Liver (tissue), 3 donors: ENCODE measurements around the gene HSD17B11.

Experiments used
- CTCF ChIP-seq: fragments of 150-350 bp; IDR thresholded peaks from 2 replicates; pipeline ENCODE4 v1.5.1; 2017; ENCODE audit warnings: improper control_type of control experiment, low read depth, low read length; ENCODE audit not compliant: missing input control
- EGR1 ChIP-seq, 2 donors: IDR thresholded peaks; 2 replicates each; pipeline ENCODE4 v1.6.1; 2016 to 2018; ENCODE audit warnings: antibody characterized with exemption in 2 of 2, low read depth in 2 of 2
- FOXA1 ChIP-seq: IDR thresholded peaks from 2 replicates; pipeline ENCODE4 v1.6.1; 2016; ENCODE audit warnings: antibody characterized with exemption
- FOXA2 ChIP-seq: IDR thresholded peaks from 2 replicates; pipeline ENCODE4 v1.6.1; 2016; ENCODE audit warnings: antibody characterized with exemption
- GABPA ChIP-seq, 2 donors: IDR thresholded peaks in 1 of 2; conservative IDR thresholded peaks in 1 of 2; 2 replicates each; pipeline ENCODE4 v1.6.1; 2016; ENCODE audit warnings: antibody characterized with exemption in 2 of 2, mild to moderate bottlenecking in 1 of 2, moderate library complexity in 1 of 2
- HNF4A ChIP-seq, 2 donors: conservative IDR thresholded peaks; 2 replicates each; pipeline ENCODE4 v1.6.1; 2016; ENCODE audit warnings: antibody characterized with exemption in 2 of 2, mild to moderate bottlenecking in 2 of 2
- JUND ChIP-seq, 2 donors: IDR thresholded peaks; 2 replicates each; pipeline ENCODE4 v1.6.1; 2016; ENCODE audit warnings: antibody characterized with exemption in 2 of 2
- MAX ChIP-seq: IDR thresholded peaks from 2 replicates; pipeline ENCODE4 v1.6.1; 2016; ENCODE audit warnings: antibody characterized with exemption
- RAD21 ChIP-seq, 2 donors: IDR thresholded peaks; 2 replicates each; pipeline ENCODE4 v1.6.1; 2016; ENCODE audit warnings: antibody characterized with exemption in 2 of 2, mild to moderate bottlenecking in 2 of 2
- RXRA ChIP-seq, 2 donors: IDR thresholded peaks; 2 replicates each; pipeline ENCODE4 v1.6.1; 2017 to 2018; ENCODE audit warnings: antibody characterized with exemption in 2 of 2, mild to moderate bottlenecking in 1 of 2
- SP1 ChIP-seq: IDR thresholded peaks from 2 replicates; pipeline ENCODE4 v1.6.1; 2018; ENCODE audit warnings: antibody characterized with exemption, mild to moderate bottlenecking
- TAF1 ChIP-seq: conservative IDR thresholded peaks from 2 replicates; pipeline ENCODE4 v1.6.1; 2016; ENCODE audit warnings: antibody characterized with exemption, mild to moderate bottlenecking
- TF ChIP-seq, protein P1 (sequence below): IDR thresholded peaks from 2 replicates; pipeline ENCODE4 v1.6.1; 2016; ENCODE audit warnings: antibody characterized with exemption, mild to moderate bottlenecking
- TF ChIP-seq, protein P2 (sequence below): IDR thresholded peaks from 2 replicates; pipeline ENCODE4 v1.6.1; 2016; ENCODE audit warnings: antibody characterized with exemption
- donor health status: healthy.
- donor health status: healthy.

GRCh38 chr4:87304745-87305432 lies 86.1 kb downstream of the HSD17B11 start:
- TF ChIP-seq, protein P1, sequence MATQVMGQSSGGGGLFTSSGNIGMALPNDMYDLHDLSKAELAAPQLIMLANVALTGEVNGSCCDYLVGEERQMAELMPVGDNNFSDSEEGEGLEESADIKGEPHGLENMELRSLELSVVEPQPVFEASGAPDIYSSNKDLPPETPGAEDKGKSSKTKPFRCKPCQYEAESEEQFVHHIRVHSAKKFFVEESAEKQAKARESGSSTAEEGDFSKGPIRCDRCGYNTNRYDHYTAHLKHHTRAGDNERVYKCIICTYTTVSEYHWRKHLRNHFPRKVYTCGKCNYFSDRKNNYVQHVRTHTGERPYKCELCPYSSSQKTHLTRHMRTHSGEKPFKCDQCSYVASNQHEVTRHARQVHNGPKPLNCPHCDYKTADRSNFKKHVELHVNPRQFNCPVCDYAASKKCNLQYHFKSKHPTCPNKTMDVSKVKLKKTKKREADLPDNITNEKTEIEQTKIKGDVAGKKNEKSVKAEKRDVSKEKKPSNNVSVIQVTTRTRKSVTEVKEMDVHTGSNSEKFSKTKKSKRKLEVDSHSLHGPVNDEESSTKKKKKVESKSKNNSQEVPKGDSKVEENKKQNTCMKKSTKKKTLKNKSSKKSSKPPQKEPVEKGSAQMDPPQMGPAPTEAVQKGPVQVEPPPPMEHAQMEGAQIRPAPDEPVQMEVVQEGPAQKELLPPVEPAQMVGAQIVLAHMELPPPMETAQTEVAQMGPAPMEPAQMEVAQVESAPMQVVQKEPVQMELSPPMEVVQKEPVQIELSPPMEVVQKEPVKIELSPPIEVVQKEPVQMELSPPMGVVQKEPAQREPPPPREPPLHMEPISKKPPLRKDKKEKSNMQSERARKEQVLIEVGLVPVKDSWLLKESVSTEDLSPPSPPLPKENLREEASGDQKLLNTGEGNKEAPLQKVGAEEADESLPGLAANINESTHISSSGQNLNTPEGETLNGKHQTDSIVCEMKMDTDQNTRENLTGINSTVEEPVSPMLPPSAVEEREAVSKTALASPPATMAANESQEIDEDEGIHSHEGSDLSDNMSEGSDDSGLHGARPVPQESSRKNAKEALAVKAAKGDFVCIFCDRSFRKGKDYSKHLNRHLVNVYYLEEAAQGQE = no peak
- TF ChIP-seq CTCF (no peak), MAX (no peak), FOXA1 (no peak), SP1 (no peak), GABPA (IDR thresholded peaks at IDR 0.05 in 1 of 2, conservative IDR thresholded peaks at IDR 0.05 in 1 of 2) (no peak), EGR1 (IDR thresholded peaks at IDR 0.05; ENCODE audit: low read depth in 2 of 2) (no peak), RAD21 (IDR thresholded peaks at IDR 0.05) (no peak), HNF4A (conservative IDR thresholded peaks at IDR 0.05) (no peak), RXRA (IDR thresholded peaks at IDR 0.05) (no peak), JUND (IDR thresholded peaks at IDR 0.05) (no peak), TAF1 (no peak), FOXA2 (no peak)
- TF ChIP-seq, protein P2, sequence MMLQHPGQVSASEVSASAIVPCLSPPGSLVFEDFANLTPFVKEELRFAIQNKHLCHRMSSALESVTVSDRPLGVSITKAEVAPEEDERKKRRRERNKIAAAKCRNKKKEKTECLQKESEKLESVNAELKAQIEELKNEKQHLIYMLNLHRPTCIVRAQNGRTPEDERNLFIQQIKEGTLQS = no peak
